Measurements from ENCODE around the gene CALR3.

DNA sequence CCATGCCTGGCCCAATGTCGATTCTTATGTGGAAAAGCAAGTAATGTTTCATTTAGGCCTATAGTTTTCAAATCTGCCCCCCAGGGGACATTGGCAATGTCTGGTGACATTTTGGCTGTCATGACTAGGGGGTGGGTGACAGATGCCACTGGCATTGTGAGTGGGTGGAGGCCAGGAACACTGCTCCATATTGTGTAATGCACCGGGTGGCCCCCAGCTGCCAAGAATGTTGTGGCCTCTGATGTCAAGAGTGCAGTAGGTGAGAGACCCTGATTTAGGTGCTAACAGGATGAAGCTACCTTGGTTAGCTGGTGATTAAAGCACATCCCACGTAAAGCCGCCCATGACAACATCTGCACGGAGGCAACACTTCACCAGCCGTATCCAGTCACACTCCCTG lies 11.0 kb upstream of the CALR3 start:
- TF ChIP-seq, protein P1, sequence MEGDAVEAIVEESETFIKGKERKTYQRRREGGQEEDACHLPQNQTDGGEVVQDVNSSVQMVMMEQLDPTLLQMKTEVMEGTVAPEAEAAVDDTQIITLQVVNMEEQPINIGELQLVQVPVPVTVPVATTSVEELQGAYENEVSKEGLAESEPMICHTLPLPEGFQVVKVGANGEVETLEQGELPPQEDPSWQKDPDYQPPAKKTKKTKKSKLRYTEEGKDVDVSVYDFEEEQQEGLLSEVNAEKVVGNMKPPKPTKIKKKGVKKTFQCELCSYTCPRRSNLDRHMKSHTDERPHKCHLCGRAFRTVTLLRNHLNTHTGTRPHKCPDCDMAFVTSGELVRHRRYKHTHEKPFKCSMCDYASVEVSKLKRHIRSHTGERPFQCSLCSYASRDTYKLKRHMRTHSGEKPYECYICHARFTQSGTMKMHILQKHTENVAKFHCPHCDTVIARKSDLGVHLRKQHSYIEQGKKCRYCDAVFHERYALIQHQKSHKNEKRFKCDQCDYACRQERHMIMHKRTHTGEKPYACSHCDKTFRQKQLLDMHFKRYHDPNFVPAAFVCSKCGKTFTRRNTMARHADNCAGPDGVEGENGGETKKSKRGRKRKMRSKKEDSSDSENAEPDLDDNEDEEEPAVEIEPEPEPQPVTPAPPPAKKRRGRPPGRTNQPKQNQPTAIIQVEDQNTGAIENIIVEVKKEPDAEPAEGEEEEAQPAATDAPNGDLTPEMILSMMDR (IDR thresholded peaks at IDR 0.05) = no peak
- TF ChIP-seq, protein P2, sequence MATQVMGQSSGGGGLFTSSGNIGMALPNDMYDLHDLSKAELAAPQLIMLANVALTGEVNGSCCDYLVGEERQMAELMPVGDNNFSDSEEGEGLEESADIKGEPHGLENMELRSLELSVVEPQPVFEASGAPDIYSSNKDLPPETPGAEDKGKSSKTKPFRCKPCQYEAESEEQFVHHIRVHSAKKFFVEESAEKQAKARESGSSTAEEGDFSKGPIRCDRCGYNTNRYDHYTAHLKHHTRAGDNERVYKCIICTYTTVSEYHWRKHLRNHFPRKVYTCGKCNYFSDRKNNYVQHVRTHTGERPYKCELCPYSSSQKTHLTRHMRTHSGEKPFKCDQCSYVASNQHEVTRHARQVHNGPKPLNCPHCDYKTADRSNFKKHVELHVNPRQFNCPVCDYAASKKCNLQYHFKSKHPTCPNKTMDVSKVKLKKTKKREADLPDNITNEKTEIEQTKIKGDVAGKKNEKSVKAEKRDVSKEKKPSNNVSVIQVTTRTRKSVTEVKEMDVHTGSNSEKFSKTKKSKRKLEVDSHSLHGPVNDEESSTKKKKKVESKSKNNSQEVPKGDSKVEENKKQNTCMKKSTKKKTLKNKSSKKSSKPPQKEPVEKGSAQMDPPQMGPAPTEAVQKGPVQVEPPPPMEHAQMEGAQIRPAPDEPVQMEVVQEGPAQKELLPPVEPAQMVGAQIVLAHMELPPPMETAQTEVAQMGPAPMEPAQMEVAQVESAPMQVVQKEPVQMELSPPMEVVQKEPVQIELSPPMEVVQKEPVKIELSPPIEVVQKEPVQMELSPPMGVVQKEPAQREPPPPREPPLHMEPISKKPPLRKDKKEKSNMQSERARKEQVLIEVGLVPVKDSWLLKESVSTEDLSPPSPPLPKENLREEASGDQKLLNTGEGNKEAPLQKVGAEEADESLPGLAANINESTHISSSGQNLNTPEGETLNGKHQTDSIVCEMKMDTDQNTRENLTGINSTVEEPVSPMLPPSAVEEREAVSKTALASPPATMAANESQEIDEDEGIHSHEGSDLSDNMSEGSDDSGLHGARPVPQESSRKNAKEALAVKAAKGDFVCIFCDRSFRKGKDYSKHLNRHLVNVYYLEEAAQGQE (IDR thresholded peaks at IDR 0.05; ENCODE audit: insufficient read depth in 1 of 2, low read depth in 2 of 2, low read length in 1 of 2) = no peak
- TF ChIP-seq POLR2AphosphoS5 (IDR thresholded peaks at IDR 0.05; ENCODE audit: low read depth, low read length) (no peak), TCF7L2 (IDR thresholded peaks at IDR 0.05; ENCODE audit: low read depth, low read length) (no peak)

All from Panc1 (cell line).